HG03354 (cell line): ENCODE data around the gene A4GNT.
"Not testable (repeated sequence)": the region's sequence is repeated elsewhere in the genome, so short reads cannot be mapped to it uniquely, and the experiment has no call there.

Source experiments
- ATAC-seq: cut with Tn5 transposase; IDR thresholded peaks from one replicate; pipeline ENCODE4 v1.9.1; 2021; ENCODE audit warnings: mild to moderate bottlenecking; ENCODE audit not compliant: unreplicated experiment, poor library complexity, severe bottlenecking

The A4GNT gene

GRCh38 chr3:138132239-138132638 lies at the start of gene A4GNT:
Gene A4GNT, minus strand, starts transcription at chr3:138132390. Its CDS starts 1,134 bp downstream, at chr3:138131256.
- no peak for ATAC-seq

- peak; percentile 74 for ATAC-seq
Observed at GRCh38 chr3:138180375-138181029, 48.3 kb upstream of the A4GNT start.

- ATAC-seq = peak; percentile 93
Observed at GRCh38 chr3:138174421-138175131, 42.4 kb upstream of the A4GNT start, which contains the start of gene DBR1. Gene DBR1, minus strand, starts transcription at chr3:138174921. Its CDS starts 126 bp downstream, at chr3:138174795.

GRCh38 chr3:138173769-138174420 lies 41.7 kb upstream of the A4GNT start:
- no peak for ATAC-seq

GRCh38 chr3:138172625-138173024 lies 40.4 kb upstream of the A4GNT start:
- no peak for ATAC-seq

GRCh38 chr3:138165061-138165460 lies 32.9 kb upstream of the A4GNT start:
- no peak for ATAC-seq

- no peak for ATAC-seq
Observed at GRCh38 chr3:138157743-138158142, 25.6 kb upstream of the A4GNT start.

- ATAC-seq = no peak
Observed at GRCh38 chr3:138154534-138154933, 22.3 kb upstream of the A4GNT start.

GRCh38 chr3:138148503-138148902 lies 16.3 kb upstream of the A4GNT start:
- no peak for ATAC-seq

GRCh38 chr3:138142181-138142580 lies 10.0 kb upstream of the A4GNT start:
- ATAC-seq = not testable (repeated sequence)

GRCh38 chr3:138140940-138141339 lies 8.8 kb upstream of the A4GNT start:
- no peak for ATAC-seq

GRCh38 chr3:138139691-138140090 lies 7.5 kb upstream of the A4GNT start:
- no peak for ATAC-seq

- ATAC-seq = no peak
Observed at GRCh38 chr3:138137861-138138260, 5.7 kb upstream of the A4GNT start.

- no peak for ATAC-seq
Observed at GRCh38 chr3:138136201-138136600, 4.0 kb upstream of the A4GNT start.

GRCh38 chr3:138135833-138136194 lies 3.6 kb upstream of the A4GNT start:
- no peak for ATAC-seq

- no peak for ATAC-seq
Observed at GRCh38 chr3:138135146-138135832, 3.1 kb upstream of the A4GNT start.

GRCh38 chr3:138127636-138128365 lies 4.4 kb downstream of the A4GNT start:
- ATAC-seq = no peak

GRCh38 chr3:138125548-138126221 lies 6.5 kb downstream of the A4GNT start:
- ATAC-seq = no peak

GRCh38 chr3:138124706-138125355 lies 7.4 kb downstream of the A4GNT start:
- no peak for ATAC-seq
